Body of pancreas (tissue), 4 donors: ENCODE results near the gene TMEM126B.

Experiments used
- POLR2A ChIP-seq, 3 donors: fragments of 450-650 bp; IDR thresholded peaks; one replicate each; pipeline ENCODE4 v1.6.1; 2016; ENCODE audit warnings: antibody characterized with exemption in 3 of 3, mild to moderate bottlenecking in 2 of 3
- TF ChIP-seq, protein P1 (sequence below), 7 experiments: fragments of 450-650 bp in 4 of 7; fragments of 200-600 bp in 3 of 7; sonication (generic) in 3 of 7; IDR thresholded peaks; one replicate each; pipeline ENCODE4 v1.5.1; 2016 to 2019; ENCODE audit warnings: antibody characterized with exemption in 7 of 7

DNA sequence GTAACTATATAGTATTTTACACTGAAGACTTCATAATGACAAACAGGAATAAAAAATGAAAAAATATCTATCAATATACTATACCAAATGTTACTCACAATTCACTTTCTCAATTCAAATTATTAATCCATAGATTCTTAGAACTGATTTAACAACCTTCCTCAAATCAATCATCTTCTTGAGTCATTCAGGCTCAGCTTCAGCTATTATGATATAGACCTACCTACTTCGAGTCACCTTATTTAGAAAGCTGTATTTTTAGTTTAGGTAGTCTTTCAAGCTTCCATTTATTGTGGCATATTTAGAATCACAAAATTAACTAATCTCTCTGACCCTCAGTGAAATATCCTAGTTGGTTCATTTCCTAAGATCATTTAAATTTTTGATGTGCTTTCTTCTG, 28.4 kb downstream of the TMEM126B start:
- TF ChIP-seq, protein P1, sequence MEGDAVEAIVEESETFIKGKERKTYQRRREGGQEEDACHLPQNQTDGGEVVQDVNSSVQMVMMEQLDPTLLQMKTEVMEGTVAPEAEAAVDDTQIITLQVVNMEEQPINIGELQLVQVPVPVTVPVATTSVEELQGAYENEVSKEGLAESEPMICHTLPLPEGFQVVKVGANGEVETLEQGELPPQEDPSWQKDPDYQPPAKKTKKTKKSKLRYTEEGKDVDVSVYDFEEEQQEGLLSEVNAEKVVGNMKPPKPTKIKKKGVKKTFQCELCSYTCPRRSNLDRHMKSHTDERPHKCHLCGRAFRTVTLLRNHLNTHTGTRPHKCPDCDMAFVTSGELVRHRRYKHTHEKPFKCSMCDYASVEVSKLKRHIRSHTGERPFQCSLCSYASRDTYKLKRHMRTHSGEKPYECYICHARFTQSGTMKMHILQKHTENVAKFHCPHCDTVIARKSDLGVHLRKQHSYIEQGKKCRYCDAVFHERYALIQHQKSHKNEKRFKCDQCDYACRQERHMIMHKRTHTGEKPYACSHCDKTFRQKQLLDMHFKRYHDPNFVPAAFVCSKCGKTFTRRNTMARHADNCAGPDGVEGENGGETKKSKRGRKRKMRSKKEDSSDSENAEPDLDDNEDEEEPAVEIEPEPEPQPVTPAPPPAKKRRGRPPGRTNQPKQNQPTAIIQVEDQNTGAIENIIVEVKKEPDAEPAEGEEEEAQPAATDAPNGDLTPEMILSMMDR (IDR thresholded peaks at IDR 0.05) = no peak
- no peak for TF ChIP-seq POLR2A (IDR thresholded peaks at IDR 0.05)
